ENCODE results near the gene MYRFL.
"Not testable (repeated sequence)": the region's sequence is repeated elsewhere in the genome, so short reads cannot be mapped to it uniquely, and the experiment has no call there.

Gene MYRFL

GRCh38 chr12:69837657-69838415, 12.8 kb downstream of the MYRFL start:
- FAIRE-seq (no peak), DNase-seq (ENCODE audit: extremely low spot score, insufficient read length, low read depth) (no peak)

GRCh38 chr12:69840727-69841126, 15.7 kb downstream of the MYRFL start:
- no peak for DNase-seq (ENCODE audit: extremely low spot score, insufficient read length, low read depth)
- FAIRE-seq, result no peak

- FAIRE-seq (no peak), DNase-seq (ENCODE audit: extremely low spot score, insufficient read length, low read depth) (no peak)
Observed at GRCh38 chr12:69843608-69844007, 18.6 kb downstream of the MYRFL start.

GRCh38 chr12:69844416-69844815, 19.4 kb downstream of the MYRFL start:
- no peak for DNase-seq (ENCODE audit: extremely low spot score, insufficient read length, low read depth)
- no peak for FAIRE-seq

- FAIRE-seq (no peak), DNase-seq (ENCODE audit: extremely low spot score, insufficient read length, low read depth) (no peak)
Observed at GRCh38 chr12:69844836-69845235, 19.8 kb downstream of the MYRFL start.

GRCh38 chr12:69846976-69847375, 21.9 kb downstream of the MYRFL start:
- no peak for FAIRE-seq
- DNase-seq (ENCODE audit: extremely low spot score, insufficient read length, low read depth), result no peak

- DNase-seq (ENCODE audit: extremely low spot score, insufficient read length, low read depth) (no peak), FAIRE-seq (no peak)
Observed at GRCh38 chr12:69851976-69852375, 26.9 kb downstream of the MYRFL start.

- DNase-seq (ENCODE audit: extremely low spot score, insufficient read length, low read depth); FAIRE-seq: not testable (repeated sequence)
Observed at GRCh38 chr12:69853176-69853961, 28.3 kb downstream of the MYRFL start.

GRCh38 chr12:69866698-69867097, 41.7 kb downstream of the MYRFL start:
- DNase-seq (ENCODE audit: extremely low spot score, insufficient read length, low read depth) (no peak), FAIRE-seq (no peak)

GRCh38 chr12:69868695-69869094, 43.7 kb downstream of the MYRFL start:
- DNase-seq (ENCODE audit: extremely low spot score, insufficient read length, low read depth) (no peak), FAIRE-seq (no peak)

GRCh38 chr12:69872804-69873203, 47.8 kb downstream of the MYRFL start:
- FAIRE-seq, result no peak

GRCh38 chr12:69873429-69873828, 48.4 kb downstream of the MYRFL start:
- no peak for DNase-seq (ENCODE audit: extremely low spot score, insufficient read length, low read depth)
- no peak for FAIRE-seq

More at GRCh38 chr12:69872804-69873203, 47.8 kb downstream of the MYRFL start:
- DNase-seq (ENCODE audit: extremely low spot score, insufficient read length, low read depth), result no peak

- no peak for FAIRE-seq
Observed at GRCh38 chr12:69874606-69875005, 49.6 kb downstream of the MYRFL start.

GRCh38 chr12:69875416-69875935, 50.4 kb downstream of the MYRFL start:
- FAIRE-seq, result no peak
- no peak for DNase-seq (ENCODE audit: extremely low spot score, insufficient read length, low read depth)

More at GRCh38 chr12:69874606-69875005, 49.6 kb downstream of the MYRFL start:
- no peak for DNase-seq (ENCODE audit: extremely low spot score, insufficient read length, low read depth)

GRCh38 chr12:69879007-69879960, 54.3 kb downstream of the MYRFL start:
- FAIRE-seq (peak; percentile 78), DNase-seq (ENCODE audit: extremely low spot score, insufficient read length, low read depth) (peak; percentile 49)

- DNase-seq (ENCODE audit: extremely low spot score, insufficient read length, low read depth), result no peak
- no peak for FAIRE-seq
Observed at GRCh38 chr12:69880571-69880970, 55.5 kb downstream of the MYRFL start.

- FAIRE-seq, result no peak
Observed at GRCh38 chr12:69881771-69882170, 56.7 kb downstream of the MYRFL start.

GRCh38 chr12:69884386-69884785, 59.4 kb downstream of the MYRFL start:
- DNase-seq (ENCODE audit: extremely low spot score, insufficient read length, low read depth), result no peak

More at GRCh38 chr12:69881771-69882170, 56.7 kb downstream of the MYRFL start:
- no peak for DNase-seq (ENCODE audit: extremely low spot score, insufficient read length, low read depth)

GRCh38 chr12:69885658-69886057, 60.6 kb downstream of the MYRFL start:
- no peak for FAIRE-seq
- no peak for DNase-seq (ENCODE audit: extremely low spot score, insufficient read length, low read depth)

More at GRCh38 chr12:69884386-69884785, 59.4 kb downstream of the MYRFL start:
- FAIRE-seq, result no peak

- DNase-seq (ENCODE audit: extremely low spot score, insufficient read length, low read depth) (no peak), FAIRE-seq (no peak)
Observed at GRCh38 chr12:69886109-69886508, 61.1 kb downstream of the MYRFL start.

Data from GM18507 (cell line).